OCI-LY7 (cell line): ENCODE results near the gene TCERG1.

Source experiments
- EZH2phosphoT487 ChIP-seq: fragments of 200-600 bp; sonication (generic); IDR thresholded peaks from 2 replicates; pipeline ENCODE4 v1.6.1; 2018; ENCODE audit warnings: low read depth, borderline replicate concordance, mild to moderate bottlenecking, mixed run types, antibody characterized with exemption, low read length, moderate library complexity, mixed read lengths
- TF ChIP-seq, protein P1 (sequence below): fragments of 200-600 bp; sonication (generic); conservative IDR thresholded peaks from 2 replicates; pipeline ENCODE4 v1.5.1; 2014; ENCODE audit warnings: mild to moderate bottlenecking, antibody characterized with exemption, low read length, moderate library complexity, mixed read lengths

- TF ChIP-seq, protein P1, sequence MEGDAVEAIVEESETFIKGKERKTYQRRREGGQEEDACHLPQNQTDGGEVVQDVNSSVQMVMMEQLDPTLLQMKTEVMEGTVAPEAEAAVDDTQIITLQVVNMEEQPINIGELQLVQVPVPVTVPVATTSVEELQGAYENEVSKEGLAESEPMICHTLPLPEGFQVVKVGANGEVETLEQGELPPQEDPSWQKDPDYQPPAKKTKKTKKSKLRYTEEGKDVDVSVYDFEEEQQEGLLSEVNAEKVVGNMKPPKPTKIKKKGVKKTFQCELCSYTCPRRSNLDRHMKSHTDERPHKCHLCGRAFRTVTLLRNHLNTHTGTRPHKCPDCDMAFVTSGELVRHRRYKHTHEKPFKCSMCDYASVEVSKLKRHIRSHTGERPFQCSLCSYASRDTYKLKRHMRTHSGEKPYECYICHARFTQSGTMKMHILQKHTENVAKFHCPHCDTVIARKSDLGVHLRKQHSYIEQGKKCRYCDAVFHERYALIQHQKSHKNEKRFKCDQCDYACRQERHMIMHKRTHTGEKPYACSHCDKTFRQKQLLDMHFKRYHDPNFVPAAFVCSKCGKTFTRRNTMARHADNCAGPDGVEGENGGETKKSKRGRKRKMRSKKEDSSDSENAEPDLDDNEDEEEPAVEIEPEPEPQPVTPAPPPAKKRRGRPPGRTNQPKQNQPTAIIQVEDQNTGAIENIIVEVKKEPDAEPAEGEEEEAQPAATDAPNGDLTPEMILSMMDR: no peak
- no peak for TF ChIP-seq EZH2phosphoT487
Measured at GRCh38 chr5:146463446-146463845, 16.3 kb downstream of the TCERG1 start.
